NT2/D1 (cell line): ENCODE measurements around the gene CNPY1.

Experiments used
- DNase-seq: peaks from one replicate; pipeline ENCODE4 v3.0.0-alpha.2; 2011; ENCODE audit warnings: low read depth, low spot score
- H3K27me3 ChIP-seq: 2 replicates; pipeline ENCODE4 v1.6.0; 2011; ENCODE audit warnings: mild to moderate bottlenecking; ENCODE audit not compliant: insufficient read length, insufficient read depth
- H3K36me3 ChIP-seq: 2 replicates; pipeline ENCODE4 v1.6.1; 2011; ENCODE audit warnings: mild to moderate bottlenecking, low read length, mixed read lengths; ENCODE audit not compliant: insufficient read depth, insufficient read length
- H3K4me1 ChIP-seq: 2 replicates; pipeline ENCODE4 v1.5.1; 2011; ENCODE audit not compliant: insufficient read depth, insufficient read length
- H3K4me3 ChIP-seq: 2 replicates; pipeline ENCODE4 v1.5.1; 2011; ENCODE audit warnings: low read depth; ENCODE audit not compliant: insufficient read length
- H3K9ac ChIP-seq: 2 replicates; pipeline ENCODE4 v1.6.0; 2011; ENCODE audit warnings: low read depth; ENCODE audit not compliant: insufficient read length
- H3K9me3 ChIP-seq: 2 replicates; pipeline ENCODE4 v1.5.1; 2011; ENCODE audit warnings: mild to moderate bottlenecking, low read length; ENCODE audit not compliant: insufficient read depth
- SUZ12 ChIP-seq: IDR thresholded peaks from 2 replicates; pipeline ENCODE4 v1.6.1; 2011; ENCODE audit not compliant: insufficient read length, insufficient read depth; ENCODE audit errors: extremely low read depth
- YY1 ChIP-seq: IDR thresholded peaks from 2 replicates; pipeline ENCODE4 v1.6.1; 2011; ENCODE audit not compliant: insufficient read length, insufficient read depth
- ZNF274 ChIP-seq: IDR thresholded peaks from 2 replicates; pipeline ENCODE4 v1.6.1; 2011; ENCODE audit warnings: mild to moderate bottlenecking, low read depth, low read length

CNPY1 gene

DNA sequence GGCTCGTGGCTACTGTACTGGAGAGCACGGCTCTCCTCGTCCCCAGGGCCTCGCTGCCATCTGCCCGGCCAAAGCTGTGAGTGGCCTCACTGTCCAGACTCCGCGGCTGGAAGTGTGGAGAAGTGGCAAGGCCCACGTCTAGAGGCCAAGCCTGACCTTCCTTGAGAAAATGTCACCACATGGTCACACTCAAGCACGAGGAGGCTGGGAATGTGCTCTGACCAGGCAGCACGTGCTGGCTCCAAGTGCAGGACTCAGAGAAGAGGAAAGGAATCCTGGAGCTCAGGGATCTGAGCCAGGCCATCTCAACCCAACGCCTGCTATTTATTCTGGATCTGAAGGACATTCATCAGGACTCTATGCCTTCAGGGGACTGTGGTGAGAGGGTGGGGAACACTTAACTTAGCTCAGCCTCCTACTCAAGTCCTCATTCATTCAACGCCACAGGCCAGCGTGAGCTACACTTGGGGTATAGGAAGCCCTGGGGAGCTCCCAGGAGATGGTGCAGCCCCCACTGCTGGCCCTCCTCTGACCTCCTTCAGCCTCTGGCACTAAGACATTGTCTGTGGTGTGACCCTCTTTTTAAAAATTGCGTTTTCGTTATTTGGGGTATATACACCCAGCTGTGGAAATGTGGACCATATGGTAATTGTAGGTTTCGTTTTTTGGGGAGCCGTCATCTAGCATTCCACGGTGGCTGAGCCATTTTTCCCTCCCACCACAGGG lies 59.4 kb downstream of the CNPY1 start:
- Histone ChIP-seq H3K36me3 (no peaks in the 10 kb centered on the region), H3K4me1 (peaks cover 15% of the 10 kb centered on the region), H3K9ac (no peak overlapping the region), H3K4me3 (no peak overlapping the region), H3K9me3 (no peaks in the 10 kb centered on the region), H3K27me3 (peaks cover 94% of the 10 kb centered on the region)
- TF ChIP-seq YY1: no peak
- TF ChIP-seq SUZ12: no peak
- TF ChIP-seq ZNF274: no peak
- DNase-seq: no peak

- H3K9me3 ChIP-seq: no peaks in the 10 kb centered on the region
- H3K4me3 ChIP-seq: no peak overlapping the region
- no peaks in the 10 kb centered on the region for H3K36me3 ChIP-seq
- TF ChIP-seq YY1: no peak
- no peak for TF ChIP-seq SUZ12
- TF ChIP-seq ZNF274: no peak
- H3K4me1 ChIP-seq: peaks cover 15% of the 10 kb centered on the region
- no peak overlapping the region for H3K9ac ChIP-seq
- DNase-seq: no peak
- H3K27me3 ChIP-seq: peaks cover 88% of the 10 kb centered on the region
Observed at GRCh38 chr7:155484483-155485399, 61.6 kb downstream of the CNPY1 start.

GRCh38 chr7:155483868-155484325 lies 62.5 kb downstream of the CNPY1 start:
- H3K4me1 ChIP-seq: peaks cover 11% of the 10 kb centered on the region
- H3K36me3 ChIP-seq: no peaks in the 10 kb centered on the region
- no peak overlapping the region for H3K4me3 ChIP-seq
- no peak for DNase-seq
- H3K9me3 ChIP-seq: no peaks in the 10 kb centered on the region
- TF ChIP-seq SUZ12: no peak
- TF ChIP-seq YY1: no peak
- no peak for TF ChIP-seq ZNF274
- peaks cover 80% of the 10 kb centered on the region for H3K27me3 ChIP-seq
- H3K9ac ChIP-seq: no peak overlapping the region

DNA sequence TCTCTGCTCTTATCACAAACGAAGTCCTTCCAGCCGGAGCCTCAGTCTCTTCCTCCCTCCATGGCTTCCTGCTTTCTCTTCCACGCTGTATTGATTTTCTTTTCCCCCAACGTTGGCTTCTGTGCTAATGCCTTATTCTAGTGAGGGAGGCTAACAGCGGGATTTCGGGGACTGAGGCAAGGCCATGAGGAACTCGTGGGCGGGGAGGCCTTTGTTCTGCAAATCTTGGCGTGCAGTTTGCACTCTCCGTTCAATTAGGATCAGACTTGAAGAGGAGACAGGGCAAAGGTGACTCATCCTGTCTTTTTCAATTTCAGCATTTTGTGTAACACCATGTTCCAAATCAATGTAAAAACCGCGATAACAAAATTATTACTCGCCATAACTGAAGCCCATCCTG lies 63.1 kb downstream of the CNPY1 start:
- Histone ChIP-seq H3K4me1 (peaks cover 11% of the 10 kb centered on the region), H3K4me3 (no peak overlapping the region), H3K36me3 (no peaks in the 10 kb centered on the region), H3K9ac (peak overlapping the region; percentile 9), H3K27me3 (peaks cover 74% of the 10 kb centered on the region), H3K9me3 (no peaks in the 10 kb centered on the region)
- TF ChIP-seq SUZ12: no peak
- no peak for TF ChIP-seq ZNF274
- DNase-seq: no peak

GRCh38 chr7:155482511-155483183 lies 63.7 kb downstream of the CNPY1 start:
- H3K27me3 ChIP-seq: peaks cover 74% of the 10 kb centered on the region
- no peaks in the 10 kb centered on the region for H3K9me3 ChIP-seq
- H3K4me1 ChIP-seq: peaks cover 9% of the 10 kb centered on the region
- H3K36me3 ChIP-seq: no peaks in the 10 kb centered on the region
- no peak overlapping the region for H3K4me3 ChIP-seq
- TF ChIP-seq YY1 (no peak), SUZ12 (no peak), ZNF274 (no peak)
- DNase-seq: no peak
- H3K9ac ChIP-seq: peak overlapping the region; percentile 9

DNA sequence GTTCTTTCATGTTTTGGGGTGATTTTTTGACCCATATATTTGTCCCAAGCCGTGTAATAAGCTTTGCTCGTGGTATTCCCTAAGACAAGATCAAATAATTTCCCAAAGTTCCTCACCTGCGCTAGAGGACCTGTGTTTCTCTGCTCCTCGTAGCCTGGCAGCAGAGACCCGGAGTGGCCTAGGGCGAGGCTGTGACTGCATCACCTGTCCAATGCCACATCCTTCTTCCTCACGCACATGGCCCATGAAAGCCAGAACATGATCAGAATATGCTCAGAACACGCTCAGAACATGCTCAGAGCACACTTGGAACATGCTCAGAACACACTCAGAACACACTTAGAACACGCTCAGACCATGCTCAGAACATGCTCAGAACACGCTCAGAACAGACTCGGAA lies 64.6 kb downstream of the CNPY1 start:
- peaks cover 9% of the 10 kb centered on the region for H3K4me1 ChIP-seq
- H3K9ac ChIP-seq: no peak overlapping the region
- H3K27me3 ChIP-seq: peaks cover 74% of the 10 kb centered on the region
- TF ChIP-seq SUZ12: no peak
- DNase-seq: no peak
- no peaks in the 10 kb centered on the region for H3K36me3 ChIP-seq
- H3K4me3 ChIP-seq: no peak overlapping the region
- no peaks in the 10 kb centered on the region for H3K9me3 ChIP-seq

DNA sequence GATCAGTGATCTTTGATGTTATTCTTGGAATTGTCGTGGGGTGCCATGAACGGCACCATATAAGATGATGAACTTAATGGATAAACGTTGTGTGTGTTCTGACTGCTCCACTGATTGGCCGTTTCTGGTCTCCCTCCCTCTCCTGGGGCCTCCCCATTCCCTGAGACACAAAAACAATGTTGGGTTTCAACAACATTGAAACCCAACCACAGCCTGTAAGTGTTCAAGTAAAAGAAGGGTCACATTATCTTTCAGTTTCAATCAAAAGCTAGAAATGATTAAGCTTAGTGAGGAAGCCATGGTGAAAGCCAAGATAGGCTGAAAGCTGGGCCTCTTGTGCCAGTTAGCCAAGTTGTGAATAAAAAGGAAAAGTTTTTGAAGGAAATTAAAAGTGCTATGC lies 68.9 kb downstream of the CNPY1 start:
- TF ChIP-seq YY1: no peak
- TF ChIP-seq ZNF274: no peak
- TF ChIP-seq SUZ12: no peak
- Histone ChIP-seq H3K27me3 (peaks cover 74% of the 10 kb centered on the region), H3K4me3 (no peak overlapping the region), H3K9ac (no peak overlapping the region), H3K9me3 (no peaks in the 10 kb centered on the region), H3K4me1 (no peaks in the 10 kb centered on the region), H3K36me3 (no peaks in the 10 kb centered on the region)
- DNase-seq: no peak
